Panc1 (cell line): ENCODE results near the gene CYP26B1. TPM values are rescaled to one million over a fixed set of nuclear protein-coding genes. Genes with fewer than 3 reads are reported as not detected.

Experiments
- ATAC-seq: fragments of 200-7000 bp; cut with Tn5 transposase; 2 replicates; pipeline ENCODE4 v1.9.1; 2020; ENCODE audit warnings: mild to moderate bottlenecking, moderate library complexity
- BruUV-seq: library from RNA; stranded (reverse); fragments of 400-500 nt; replicated peaks from 2 replicates; lab custom pipeline; 2021; lab: Mats Ljungman, UMichigan
- CTCF ChIA-PET: fragments of 300-600 bp; sonication (Branson Sonifier 250); formaldehyde crosslinking; loops from one replicate; lab custom pipeline; 2022; ENCODE audit warnings: antibody characterized with exemption; lab: Charles Lee
- POLR2A ChIA-PET: fragments of 300-600 bp; sonication (Branson Sonifier 250); formaldehyde crosslinking; loops from one replicate; lab custom pipeline; 2022; ENCODE audit warnings: antibody characterized with exemption; lab: Charles Lee
- DNase-seq: peaks from one replicate; pipeline ENCODE4 v3.0.0-alpha.2; 2010; ENCODE audit warnings: low read depth, low spot score
- H3K27ac ChIP-seq: 2 replicates; pipeline ENCODE4 v1.5.1; 2011; ENCODE audit warnings: mild to moderate bottlenecking, low read length, inconsistent platforms
- H3K27me3 ChIP-seq: fragments of 200-500 bp; sonication (Bioruptor generic); 2 replicates; pipeline ENCODE4 v1.6.0; 2014; ENCODE audit warnings: low read length, inconsistent platforms; ENCODE audit not compliant: control insufficient read depth, insufficient read depth
- H3K36me3 ChIP-seq: fragments of 200-500 bp; sonication (Bioruptor generic); 2 replicates; pipeline ENCODE4 v1.5.1; 2014; ENCODE audit warnings: inconsistent platforms, mild to moderate bottlenecking, low read length, moderate library complexity; ENCODE audit not compliant: control insufficient read depth, insufficient read depth
- H3K4me1 ChIP-seq: 2 replicates; pipeline ENCODE4 v1.5.1; 2011; ENCODE audit warnings: inconsistent platforms, mild to moderate bottlenecking, low read length, moderate library complexity; ENCODE audit not compliant: control insufficient read depth, insufficient read depth
- H3K4me3 ChIP-seq, 2 experiments: 2 replicates each; pipeline ENCODE4 v1.5.1; 2011 to 2012; ENCODE audit warnings: low read depth in 2 of 2, low read length in 2 of 2, mild to moderate bottlenecking in 2 of 2, inconsistent platforms in 1 of 2, moderate library complexity in 1 of 2
- H3K9me3 ChIP-seq: fragments of 200-500 bp; sonication (Bioruptor generic); 2 replicates; pipeline ENCODE4 v1.5.1; 2014; ENCODE audit warnings: low read depth, mild to moderate bottlenecking, inconsistent platforms, low read length, moderate library complexity; ENCODE audit not compliant: control insufficient read depth, insufficient read depth
- POLR2AphosphoS5 ChIP-seq: IDR thresholded peaks from 2 replicates; pipeline ENCODE4 v1.6.1; 2012; ENCODE audit warnings: mild to moderate bottlenecking, low read depth, low read length, moderate library complexity
- SIN3A ChIP-seq: IDR thresholded peaks from 2 replicates; pipeline ENCODE4 v1.6.1; 2012; ENCODE audit warnings: low read depth, mild to moderate bottlenecking, low read length, moderate library complexity, borderline replicate concordance; ENCODE audit not compliant: insufficient read depth
- TCF7L2 ChIP-seq: IDR thresholded peaks from 2 replicates; pipeline ENCODE4 v1.6.1; 2011; ENCODE audit warnings: mild to moderate bottlenecking, low read depth, low read length, inconsistent platforms
- in situ Hi-C: cut with HindIII; loops from 2 replicates; pipeline ENCODE4 v1.10.0; 2016; ENCODE audit warnings: low sequenced_read_pairs, low pct_unique_long_range_greater_than_20kb
- intact Hi-C: fragments of 100-400 bp; cut with micrococcal nuclease; formaldehyde crosslinking; loops from one replicate; pipeline ENCODE4 v1.10.0; 2022; ENCODE audit not compliant: unreplicated experiment
- total RNA-seq: library from RNA; stranded (reverse); gene quantifications from one replicate; pipeline ENCODE4 v1.2.1, GENCODE V29; 2021; ENCODE audit not compliant: unreplicated experiment
- TF ChIP-seq, protein P1 (sequence below): fragments of 450-650 bp; IDR thresholded peaks from 2 replicates; pipeline ENCODE4 v1.5.1; 2017; ENCODE audit warnings: mild to moderate bottlenecking
- TF ChIP-seq, protein P2 (sequence below), 2 experiments: IDR thresholded peaks; 2 replicates each; pipeline ENCODE4 v1.6.1; 2011 to 2012; ENCODE audit warnings: low read depth in 2 of 2, control low read depth in 1 of 2, low read length in 1 of 2, mild to moderate bottlenecking in 1 of 2, moderate library complexity in 1 of 2; ENCODE audit not compliant: insufficient read depth in 1 of 2

Gene CYP26B1
- total RNA-seq, 1 experiment from 2014 or later = 12.3 TPM

DNA sequence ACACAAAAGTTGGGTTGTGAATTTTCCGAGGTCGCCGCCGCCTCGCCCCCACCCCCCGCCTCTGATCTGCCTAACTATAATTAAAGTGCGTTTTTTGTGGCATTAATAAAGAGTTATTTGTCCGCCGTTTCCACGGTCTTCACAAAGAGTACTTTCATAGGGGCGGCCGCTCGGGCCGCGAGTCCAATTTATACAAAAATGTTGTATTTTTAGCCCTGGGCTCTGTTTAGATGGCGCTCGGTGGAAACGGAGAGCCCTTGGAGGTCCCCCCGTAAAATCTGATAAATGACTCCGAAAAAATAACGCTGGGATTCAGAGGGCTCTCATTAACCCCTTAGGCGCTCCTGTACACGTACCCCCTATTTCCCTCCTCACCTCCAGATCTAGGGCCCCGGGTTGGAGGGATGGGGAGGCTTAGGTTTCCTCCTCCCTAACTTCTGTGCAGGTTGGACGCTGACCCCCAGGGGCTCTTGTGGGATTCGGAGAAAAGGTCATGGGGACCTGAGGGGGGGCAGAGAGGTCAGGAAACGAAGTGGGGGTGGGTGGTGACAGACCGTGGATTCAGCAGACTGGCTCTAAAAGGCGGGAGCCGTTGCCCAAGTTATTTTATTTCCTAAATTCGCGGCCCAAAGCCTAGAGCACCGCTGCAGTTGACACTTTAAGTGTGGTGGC, 1.9 kb downstream of the CYP26B1 start:
- ATAC-seq = no peak
- no TSS peak for BruUV-seq
- Histone ChIP-seq H3K36me3 (no peaks in the 10 kb centered on the region; the same call in 1 of the 2 replicates), H3K4me3 (peak overlapping the region; percentile 52 to 64), H3K9me3 (no peaks in the 10 kb centered on the region), H3K27me3 (peaks cover 11% of the 10 kb centered on the region), H3K27ac (no peak overlapping the region), H3K4me1 (peaks cover 22% of the 10 kb centered on the region)
- no peak for DNase-seq
- CTCF ChIA-PET = no interaction called here
- intact Hi-C loops (no loop called here), in situ Hi-C loops (no loop called here)
- TF ChIP-seq, protein P1, sequence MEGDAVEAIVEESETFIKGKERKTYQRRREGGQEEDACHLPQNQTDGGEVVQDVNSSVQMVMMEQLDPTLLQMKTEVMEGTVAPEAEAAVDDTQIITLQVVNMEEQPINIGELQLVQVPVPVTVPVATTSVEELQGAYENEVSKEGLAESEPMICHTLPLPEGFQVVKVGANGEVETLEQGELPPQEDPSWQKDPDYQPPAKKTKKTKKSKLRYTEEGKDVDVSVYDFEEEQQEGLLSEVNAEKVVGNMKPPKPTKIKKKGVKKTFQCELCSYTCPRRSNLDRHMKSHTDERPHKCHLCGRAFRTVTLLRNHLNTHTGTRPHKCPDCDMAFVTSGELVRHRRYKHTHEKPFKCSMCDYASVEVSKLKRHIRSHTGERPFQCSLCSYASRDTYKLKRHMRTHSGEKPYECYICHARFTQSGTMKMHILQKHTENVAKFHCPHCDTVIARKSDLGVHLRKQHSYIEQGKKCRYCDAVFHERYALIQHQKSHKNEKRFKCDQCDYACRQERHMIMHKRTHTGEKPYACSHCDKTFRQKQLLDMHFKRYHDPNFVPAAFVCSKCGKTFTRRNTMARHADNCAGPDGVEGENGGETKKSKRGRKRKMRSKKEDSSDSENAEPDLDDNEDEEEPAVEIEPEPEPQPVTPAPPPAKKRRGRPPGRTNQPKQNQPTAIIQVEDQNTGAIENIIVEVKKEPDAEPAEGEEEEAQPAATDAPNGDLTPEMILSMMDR = no peak
- TF ChIP-seq SIN3A (no peak), POLR2AphosphoS5 (no peak), TCF7L2 (no peak)
- TF ChIP-seq, protein P2, sequence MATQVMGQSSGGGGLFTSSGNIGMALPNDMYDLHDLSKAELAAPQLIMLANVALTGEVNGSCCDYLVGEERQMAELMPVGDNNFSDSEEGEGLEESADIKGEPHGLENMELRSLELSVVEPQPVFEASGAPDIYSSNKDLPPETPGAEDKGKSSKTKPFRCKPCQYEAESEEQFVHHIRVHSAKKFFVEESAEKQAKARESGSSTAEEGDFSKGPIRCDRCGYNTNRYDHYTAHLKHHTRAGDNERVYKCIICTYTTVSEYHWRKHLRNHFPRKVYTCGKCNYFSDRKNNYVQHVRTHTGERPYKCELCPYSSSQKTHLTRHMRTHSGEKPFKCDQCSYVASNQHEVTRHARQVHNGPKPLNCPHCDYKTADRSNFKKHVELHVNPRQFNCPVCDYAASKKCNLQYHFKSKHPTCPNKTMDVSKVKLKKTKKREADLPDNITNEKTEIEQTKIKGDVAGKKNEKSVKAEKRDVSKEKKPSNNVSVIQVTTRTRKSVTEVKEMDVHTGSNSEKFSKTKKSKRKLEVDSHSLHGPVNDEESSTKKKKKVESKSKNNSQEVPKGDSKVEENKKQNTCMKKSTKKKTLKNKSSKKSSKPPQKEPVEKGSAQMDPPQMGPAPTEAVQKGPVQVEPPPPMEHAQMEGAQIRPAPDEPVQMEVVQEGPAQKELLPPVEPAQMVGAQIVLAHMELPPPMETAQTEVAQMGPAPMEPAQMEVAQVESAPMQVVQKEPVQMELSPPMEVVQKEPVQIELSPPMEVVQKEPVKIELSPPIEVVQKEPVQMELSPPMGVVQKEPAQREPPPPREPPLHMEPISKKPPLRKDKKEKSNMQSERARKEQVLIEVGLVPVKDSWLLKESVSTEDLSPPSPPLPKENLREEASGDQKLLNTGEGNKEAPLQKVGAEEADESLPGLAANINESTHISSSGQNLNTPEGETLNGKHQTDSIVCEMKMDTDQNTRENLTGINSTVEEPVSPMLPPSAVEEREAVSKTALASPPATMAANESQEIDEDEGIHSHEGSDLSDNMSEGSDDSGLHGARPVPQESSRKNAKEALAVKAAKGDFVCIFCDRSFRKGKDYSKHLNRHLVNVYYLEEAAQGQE (IDR thresholded peaks at IDR 0.05; ENCODE audit: insufficient read depth in 1 of 2, low read depth in 2 of 2, low read length in 1 of 2) = no peak
- POLR2A ChIA-PET = no interaction called here

GRCh38 chr2:72145289-72145657, 2.4 kb downstream of the CYP26B1 start:
- ChIA-PET CTCF (no interaction called here), POLR2A (no interaction called here)
- intact Hi-C loops (no loop called here), in situ Hi-C loops (no loop called here)
- Histone ChIP-seq H3K4me1 (peaks cover 19% of the 10 kb centered on the region), H3K27me3 (peaks cover 11% of the 10 kb centered on the region), H3K4me3 (peak overlapping the region; percentile 52 to 64), H3K36me3 (no peaks in the 10 kb centered on the region; the same call in 1 of the 2 replicates), H3K9me3 (no peaks in the 10 kb centered on the region), H3K27ac (no peak overlapping the region)
- no peak for DNase-seq
- no peak for TF ChIP-seq TCF7L2
- BruUV-seq = no TSS peak
- peak; percentile 62 for ATAC-seq

DNA sequence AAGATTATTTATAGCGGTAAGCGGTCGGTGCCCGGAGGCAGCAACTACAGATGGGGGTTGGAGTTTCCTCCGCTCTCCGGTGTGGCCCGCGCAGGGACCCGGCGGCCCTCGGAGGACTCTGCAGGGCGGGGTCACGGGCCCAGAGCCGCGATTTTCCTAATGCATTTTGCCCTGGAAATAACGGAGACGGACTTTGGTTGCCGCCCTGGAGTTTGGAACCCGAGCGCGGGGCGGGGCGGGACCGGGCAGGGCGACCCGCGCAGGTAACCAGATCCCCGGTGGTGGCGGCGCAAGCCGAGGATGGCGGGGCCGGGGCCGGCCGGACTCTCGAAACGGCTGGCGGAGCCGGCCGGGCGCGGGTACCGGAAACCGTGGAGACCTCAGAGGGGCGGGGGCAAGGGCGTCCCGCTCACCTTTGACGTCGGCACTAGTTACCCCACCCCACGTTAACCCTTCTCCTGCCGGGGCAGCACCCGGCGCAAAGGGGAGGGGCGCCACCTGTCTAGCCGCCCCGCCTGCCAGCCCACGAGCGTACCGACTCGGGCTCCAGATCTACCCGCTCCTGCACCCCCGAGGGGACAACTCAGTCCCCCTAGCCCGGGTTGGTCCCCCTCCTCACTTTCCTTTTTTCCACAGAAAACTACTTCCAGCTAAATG, 2.9 kb downstream of the CYP26B1 start:
- ATAC-seq (peak; percentile 74), DNase-seq (no peak)
- Histone ChIP-seq H3K4me3 (peak overlapping the region; percentile 52 to 64), H3K36me3 (no peaks in the 10 kb centered on the region; the same call in 1 of the 2 replicates), H3K27me3 (peaks cover 11% of the 10 kb centered on the region), H3K9me3 (no peaks in the 10 kb centered on the region), H3K4me1 (peaks cover 17% of the 10 kb centered on the region), H3K27ac (no peak overlapping the region)
- TF ChIP-seq TCF7L2 = no peak
- no peak for TF ChIP-seq SIN3A
- in situ Hi-C loops (no loop called here), intact Hi-C loops (no loop called here)
- CTCF ChIA-PET = no interaction called here
- no TSS peak for BruUV-seq
- POLR2A ChIA-PET = no interaction called here
